ENCODE results near the gene METTL16. TPM values are rescaled to one million over a fixed set of nuclear protein-coding genes. Genes with fewer than 3 reads are reported as not detected.
A peak's percentile ranks its signal among the peaks of the same experiment; 100 is the strongest.

Gene METTL16
- total and polyA plus RNA-seq, 4 donors: 4.1 to 8.9 (median 6.6) TPM

- H3K4me1 ChIP-seq (ENCODE audit: control insufficient read depth in 4 of 4, insufficient read depth in 4 of 4, low read length in 3 of 4): peaks cover 10 to 36% (median 26%) of the 10 kb centered on the region in 4 donors
- H3K9ac ChIP-seq (ENCODE audit: low read depth in 1 of 2, low read length in 2 of 2): peak overlapping the region; percentile 5 to 10
- H3K27me3 ChIP-seq (ENCODE audit: control insufficient read depth in 4 of 4, insufficient read depth in 4 of 4, low read length in 3 of 4): no peaks in the 10 kb centered on the region
- H3K36me3 ChIP-seq (ENCODE audit: control insufficient read depth in 4 of 4, insufficient read depth in 3 of 4, low read depth in 1 of 4, low read length in 3 of 4): no peaks in the 10 kb centered on the region
- peak overlapping the region; percentile 4 to 56 (median 44) for H3K4me3 ChIP-seq (ENCODE audit: low read depth in 1 of 3, low read length in 3 of 3)
- 54% methylated on average over 15 of the region's 15 CpGs for WGBS
- no peak for TF ChIP-seq RAD21 (IDR thresholded peaks at IDR 0.05)
- no peaks in the 10 kb centered on the region for H3K9me3 ChIP-seq (ENCODE audit: control insufficient read depth in 4 of 4, low read length in 3 of 4)
- no peak for DNase-seq (ENCODE audit: low spot score)
- H3K27ac ChIP-seq (ENCODE audit: low read depth in 1 of 2, low read length in 2 of 2): peak overlapping the region; percentile 3 to 80
Observed at GRCh38 chr17:2402544-2402943, 109.1 kb downstream of the METTL16 start.

- Histone ChIP-seq H3K27ac (ENCODE audit: low read depth in 1 of 2, low read length in 2 of 2) (peak overlapping the region; percentile 100), H3K36me3 (ENCODE audit: control insufficient read depth in 4 of 4, insufficient read depth in 3 of 4, low read depth in 1 of 4, low read length in 3 of 4) (no peaks in the 10 kb centered on the region), H3K27me3 (ENCODE audit: control insufficient read depth in 4 of 4, insufficient read depth in 4 of 4, low read length in 3 of 4) (no peaks in the 10 kb centered on the region), H3K4me3 (ENCODE audit: low read depth in 1 of 3, low read length in 3 of 3) (peak overlapping the region; percentile 61 to 90 (median 74)), H3K4me1 (ENCODE audit: control insufficient read depth in 4 of 4, insufficient read depth in 4 of 4, low read length in 3 of 4) (peaks cover 15 to 40% (median 30%) of the 10 kb centered on the region in 4 donors), H3K9ac (ENCODE audit: low read depth in 1 of 2, low read length in 2 of 2) (peak overlapping the region; percentile 60 to 82), H3K9me3 (ENCODE audit: control insufficient read depth in 4 of 4, low read length in 3 of 4) (no peaks in the 10 kb centered on the region)
- under 1% methylated on average over 72 of the region's 72 CpGs for WGBS
- peak; percentile 99 for DNase-seq (ENCODE audit: low spot score)
- no peak for TF ChIP-seq TAF1 (conservative IDR thresholded peaks at IDR 0.05)
- peak; percentile 79 to 93 for TF ChIP-seq EGR1 (IDR thresholded peaks at IDR 0.05; ENCODE audit: low read depth in 2 of 2)
- TF ChIP-seq ZBTB33 (IDR thresholded peaks at IDR 0.05): peak; percentile 66
- TF ChIP-seq, protein P1, sequence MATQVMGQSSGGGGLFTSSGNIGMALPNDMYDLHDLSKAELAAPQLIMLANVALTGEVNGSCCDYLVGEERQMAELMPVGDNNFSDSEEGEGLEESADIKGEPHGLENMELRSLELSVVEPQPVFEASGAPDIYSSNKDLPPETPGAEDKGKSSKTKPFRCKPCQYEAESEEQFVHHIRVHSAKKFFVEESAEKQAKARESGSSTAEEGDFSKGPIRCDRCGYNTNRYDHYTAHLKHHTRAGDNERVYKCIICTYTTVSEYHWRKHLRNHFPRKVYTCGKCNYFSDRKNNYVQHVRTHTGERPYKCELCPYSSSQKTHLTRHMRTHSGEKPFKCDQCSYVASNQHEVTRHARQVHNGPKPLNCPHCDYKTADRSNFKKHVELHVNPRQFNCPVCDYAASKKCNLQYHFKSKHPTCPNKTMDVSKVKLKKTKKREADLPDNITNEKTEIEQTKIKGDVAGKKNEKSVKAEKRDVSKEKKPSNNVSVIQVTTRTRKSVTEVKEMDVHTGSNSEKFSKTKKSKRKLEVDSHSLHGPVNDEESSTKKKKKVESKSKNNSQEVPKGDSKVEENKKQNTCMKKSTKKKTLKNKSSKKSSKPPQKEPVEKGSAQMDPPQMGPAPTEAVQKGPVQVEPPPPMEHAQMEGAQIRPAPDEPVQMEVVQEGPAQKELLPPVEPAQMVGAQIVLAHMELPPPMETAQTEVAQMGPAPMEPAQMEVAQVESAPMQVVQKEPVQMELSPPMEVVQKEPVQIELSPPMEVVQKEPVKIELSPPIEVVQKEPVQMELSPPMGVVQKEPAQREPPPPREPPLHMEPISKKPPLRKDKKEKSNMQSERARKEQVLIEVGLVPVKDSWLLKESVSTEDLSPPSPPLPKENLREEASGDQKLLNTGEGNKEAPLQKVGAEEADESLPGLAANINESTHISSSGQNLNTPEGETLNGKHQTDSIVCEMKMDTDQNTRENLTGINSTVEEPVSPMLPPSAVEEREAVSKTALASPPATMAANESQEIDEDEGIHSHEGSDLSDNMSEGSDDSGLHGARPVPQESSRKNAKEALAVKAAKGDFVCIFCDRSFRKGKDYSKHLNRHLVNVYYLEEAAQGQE (IDR thresholded peaks at IDR 0.05): no peak
- TF ChIP-seq JUND (IDR thresholded peaks at IDR 0.05): peak in 1 of 2 donors; percentile 49
- peak in 1 of 2 donors; percentile 48 for TF ChIP-seq GABPA (IDR thresholded peaks at IDR 0.05 in 1 of 2, conservative IDR thresholded peaks at IDR 0.05 in 1 of 2)
- peak; percentile 55 to 77 for TF ChIP-seq RXRA (IDR thresholded peaks at IDR 0.05)
- TF ChIP-seq FOXA1 (IDR thresholded peaks at IDR 0.05): peak; percentile 37
- no peak for TF ChIP-seq FOXA2 (IDR thresholded peaks at IDR 0.05)
- peak; percentile 74 for TF ChIP-seq YY1 (IDR thresholded peaks at IDR 0.05)
- TF ChIP-seq NR2F2 (IDR thresholded peaks at IDR 0.05): peak; percentile 86
- no peak for TF ChIP-seq CTCF (IDR thresholded peaks at IDR 0.05; ENCODE audit: low read depth, low read length, missing input control)
- peak; percentile 89 for TF ChIP-seq SP1 (IDR thresholded peaks at IDR 0.05)
- TF ChIP-seq MAX (IDR thresholded peaks at IDR 0.05): peak; percentile 100
Observed at GRCh38 chr17:2401426-2402221, 110.1 kb downstream of the METTL16 start.
